Measurements from ENCODE around the gene RAB34. TPM values are rescaled to one million over a fixed set of nuclear protein-coding genes. Genes with fewer than 3 reads are reported as not detected.
"Not testable (repeated sequence)": the region's sequence is repeated elsewhere in the genome, so short reads cannot be mapped to it uniquely, and the experiment has no call there.

Gene RAB34
- total and polyA plus RNA-seq, 2 donors (not counting 3 experiments of a cell fraction or from before 2014, with no cell fraction given), result 62.3 to 113 TPM

- Histone ChIP-seq H3K27ac (ENCODE audit: insufficient read depth, low read depth, low read length) (no peak overlapping the region), H3K79me2 (ENCODE audit: control insufficient read depth, insufficient read depth, low read length) (peaks cover 38% of the 10 kb centered on the region), H3K4me2 (ENCODE audit: insufficient read depth, low read length) (no peak overlapping the region), H3K4me3 (replicated peaks in 1 of 3; ENCODE audit: insufficient read depth in 1 of 3, low read depth in 1 of 3, low read length in 3 of 3) (no peak overlapping the region), H3K9me3 (replicated peaks; ENCODE audit: control insufficient read depth, insufficient read depth, low read length) (no peaks in the 10 kb centered on the region), H4K20me1 (replicated peaks; ENCODE audit: control insufficient read depth, extremely low read depth, insufficient read depth, low read length) (no peaks in the 10 kb centered on the region), H3K9ac (replicated peaks; ENCODE audit: extremely low read depth, insufficient read depth, low read length) (no peak overlapping the region), H3K36me3 (ENCODE audit: control insufficient read depth in 2 of 2, extremely low read depth in 1 of 2, insufficient read depth in 2 of 2, low read length in 2 of 2) (peaks cover 17 to 19% of the 10 kb centered on the region in 2 experiments), H2AFZ (ENCODE audit: low read depth, low read length) (no peak overlapping the region), H3K9me1 (replicated peaks; ENCODE audit: control insufficient read depth, extremely low read depth, insufficient read depth, low read length) (no peaks in the 10 kb centered on the region), H3K4me1 (ENCODE audit: control insufficient read depth, extremely low read depth, insufficient read depth, low read length) (peaks cover 42% of the 10 kb centered on the region), H3K27me3 (ENCODE audit: control insufficient read depth in 2 of 2, insufficient read depth in 2 of 2, low read length in 2 of 2) (no peaks in the 10 kb centered on the region)
- BruUV-seq (replicated peaks), result no TSS peak
- ChIA-PET POLR2A (interaction anchor here (4.7 kb wide), 1 partner anchor 23 kb away, joined by 45 read pairs; no protein-coding TSS in a partner anchor), CTCF (interaction anchor here (2.9 to 13.7 kb wide), 3 partner anchors 22 to 392 kb away, joined by 44 to 602 read pairs (median 249); partner anchors contain the start of genes PHF12 and TRAF4)
- FAIRE-seq (no peak), DNase-seq (ENCODE audit: low read depth, low spot score) (no peak)
- TF ChIP-seq JUN (IDR thresholded peaks at IDR 0.05; ENCODE audit: borderline replicate concordance, insufficient read depth, insufficient read length, low read depth), result no peak
- no peak for TF ChIP-seq POLR2A (IDR thresholded peaks at IDR 0.05; ENCODE audit: low read depth, low read length)
- no peak for TF ChIP-seq MAX (IDR thresholded peaks at IDR 0.05; ENCODE audit: insufficient read depth, insufficient read length)
- no peak for TF ChIP-seq EZH2 (IDR thresholded peaks at IDR 0.05; ENCODE audit: borderline replicate concordance, low read depth, low read length, severe bottlenecking)
- TF ChIP-seq POLR2AphosphoS5 (IDR thresholded peaks at IDR 0.05; ENCODE audit: insufficient read depth, low read depth, low read length), result no peak
- TF ChIP-seq MYC (IDR thresholded peaks at IDR 0.05; ENCODE audit: low read depth, low read length), result no peak
- no peak for TF ChIP-seq GATA2 (IDR thresholded peaks at IDR 0.05; ENCODE audit: insufficient read depth, insufficient read length, low read depth, low read length)
- no peak for TF ChIP-seq CTCF (IDR thresholded peaks at IDR 0.05; ENCODE audit: extremely low read depth in 1 of 2, insufficient read depth in 1 of 2, low read depth in 1 of 2, low read length in 2 of 2)
- no peak for TF ChIP-seq FOS (IDR thresholded peaks at IDR 0.05; ENCODE audit: borderline replicate concordance, insufficient read depth, low read length)
- intact Hi-C loops (cut with micrococcal nuclease), result no loop called here
- dilution Hi-C loops (cut with MboI; ENCODE audit: extremely low pct_ligation_motif_present, low sequenced_read_pairs), result no loop called here
Measured at GRCh38 chr17:28724500-28725165, 7.0 kb upstream of the RAB34 start.

GRCh38 chr17:28723836-28724499, 6.3 kb upstream of the RAB34 start:
- BruUV-seq (replicated peaks); H3K27ac ChIP-seq (ENCODE audit: insufficient read depth, low read depth, low read length); H3K4me3 ChIP-seq (replicated peaks in 1 of 3; ENCODE audit: insufficient read depth in 1 of 3, low read depth in 1 of 3, low read length in 3 of 3); H4K20me1 ChIP-seq (replicated peaks; ENCODE audit: control insufficient read depth, extremely low read depth, insufficient read depth, low read length); H3K27me3 ChIP-seq (ENCODE audit: control insufficient read depth in 2 of 2, insufficient read depth in 2 of 2, low read length in 2 of 2); H3K9ac ChIP-seq (replicated peaks; ENCODE audit: extremely low read depth, insufficient read depth, low read length); FAIRE-seq; intact Hi-C loops (cut with micrococcal nuclease); H3K9me1 ChIP-seq (replicated peaks; ENCODE audit: control insufficient read depth, extremely low read depth, insufficient read depth, low read length); DNase-seq (ENCODE audit: low read depth, low spot score); dilution Hi-C loops (cut with MboI; ENCODE audit: extremely low pct_ligation_motif_present, low sequenced_read_pairs); H2AFZ ChIP-seq (ENCODE audit: low read depth, low read length); H3K4me2 ChIP-seq (ENCODE audit: insufficient read depth, low read length); H3K9me3 ChIP-seq (replicated peaks; ENCODE audit: control insufficient read depth, insufficient read depth, low read length): not testable (repeated sequence)
- H3K36me3 ChIP-seq (ENCODE audit: control insufficient read depth in 2 of 2, extremely low read depth in 1 of 2, insufficient read depth in 2 of 2, low read length in 2 of 2), result peaks cover 17 to 19% of the 10 kb centered on the region in 2 experiments
- H3K79me2 ChIP-seq (ENCODE audit: control insufficient read depth, insufficient read depth, low read length), result peaks cover 38% of the 10 kb centered on the region
- H3K4me1 ChIP-seq (ENCODE audit: control insufficient read depth, extremely low read depth, insufficient read depth, low read length), result peaks cover 42% of the 10 kb centered on the region
- ChIA-PET POLR2A (interaction anchor here (0.6 kb wide), 1 partner anchor 189 kb away, joined by 3 read pairs; no protein-coding TSS in a partner anchor), CTCF (interaction anchor here (13.7 kb wide), 1 partner anchor 23 kb away, joined by 602 read pairs; the partner anchor contains the start of gene TRAF4)

Measured in endothelial cell of umbilical vein (primary cell).